HG02840 (cell line): ENCODE results near the gene SGMS2.

Experiments used
- ATAC-seq: cut with Tn5 transposase; IDR thresholded peaks from one replicate; pipeline ENCODE4 v1.9.1; 2021; ENCODE audit warnings: mild to moderate bottlenecking, moderate library complexity, moderate number of reproducible peaks; ENCODE audit not compliant: unreplicated experiment, low FRiP score

SGMS2 gene

GRCh38 chr4:107828315-107829090, 3.8 kb downstream of the SGMS2 start:
- no peak for ATAC-seq

- no peak for ATAC-seq
Measured at GRCh38 chr4:107831140-107831539, 6.4 kb downstream of the SGMS2 start.

GRCh38 chr4:107832275-107832807, 7.6 kb downstream of the SGMS2 start:
- no peak for ATAC-seq

GRCh38 chr4:107834241-107834794, 9.6 kb downstream of the SGMS2 start:
- ATAC-seq, result no peak

- ATAC-seq, result no peak
Measured at GRCh38 chr4:107835406-107835805, 10.7 kb downstream of the SGMS2 start.

GRCh38 chr4:107837317-107837716, 12.6 kb downstream of the SGMS2 start:
- no peak for ATAC-seq

GRCh38 chr4:107837776-107838618, 13.3 kb downstream of the SGMS2 start:
- ATAC-seq, result no peak

- no peak for ATAC-seq
Measured at GRCh38 chr4:107838861-107839565, 14.3 kb downstream of the SGMS2 start.

GRCh38 chr4:107843391-107843790, 18.7 kb downstream of the SGMS2 start:
- no peak for ATAC-seq

GRCh38 chr4:107845681-107846080, 20.9 kb downstream of the SGMS2 start:
- no peak for ATAC-seq

- ATAC-seq, result no peak
Measured at GRCh38 chr4:107850438-107850837, 25.7 kb downstream of the SGMS2 start.

GRCh38 chr4:107853444-107854355, 29.0 kb downstream of the SGMS2 start:
- no peak for ATAC-seq

GRCh38 chr4:107854356-107855022, 29.8 kb downstream of the SGMS2 start:
- no peak for ATAC-seq

GRCh38 chr4:107855723-107856122, 31.0 kb downstream of the SGMS2 start:
- ATAC-seq, result no peak

- ATAC-seq, result no peak
Measured at GRCh38 chr4:107856901-107857300, 32.2 kb downstream of the SGMS2 start.

GRCh38 chr4:107857741-107858140, 33.0 kb downstream of the SGMS2 start:
- no peak for ATAC-seq

GRCh38 chr4:107858158-107858742, 33.5 kb downstream of the SGMS2 start:
- no peak for ATAC-seq

GRCh38 chr4:107862658-107863057, 37.9 kb downstream of the SGMS2 start:
- ATAC-seq, result no peak

GRCh38 chr4:107863416-107863815, 38.7 kb downstream of the SGMS2 start:
- no peak for ATAC-seq
